H1 (cell line): ENCODE results near the gene UBXN11. TPM values are rescaled to one million over a fixed set of nuclear protein-coding genes. Genes with fewer than 3 reads are reported as not detected.

Experiments used
- EP300 ChIP-seq, 2 experiments: IDR thresholded peaks; 1 replicate in 1 of 2; 2 replicates in 1 of 2; pipeline ENCODE4 v1.6.1; 2011 to 2012; ENCODE audit warnings: low read depth in 2 of 2, low read length in 2 of 2, mild to moderate bottlenecking in 2 of 2, borderline replicate concordance in 1 of 2, inconsistent platforms in 1 of 2, moderate library complexity in 1 of 2
- EZH2 ChIP-seq: fragments of 200-600 bp; sonication (generic); IDR thresholded peaks from 2 replicates; pipeline ENCODE4 v1.7.1; 2012; ENCODE audit warnings: low read depth, mild to moderate bottlenecking, moderate library complexity, low read length, inconsistent platforms; ENCODE audit not compliant: severe bottlenecking
- GABPA ChIP-seq: IDR thresholded peaks from 2 replicates; pipeline ENCODE4 v1.6.1; 2011; ENCODE audit warnings: mild to moderate bottlenecking, low read length, moderate library complexity, borderline replicate concordance; ENCODE audit not compliant: insufficient read depth
- HDAC6 ChIP-seq: IDR thresholded peaks from one replicate; pipeline ENCODE4 v1.7.1; 2012; ENCODE audit warnings: low read depth, mild to moderate bottlenecking, inconsistent platforms, low read length, moderate library complexity
- NRF1 ChIP-seq: IDR thresholded peaks from 2 replicates; pipeline ENCODE4 v1.6.1; 2011; ENCODE audit warnings: mild to moderate bottlenecking, low read depth, low read length, improper control_type of control experiment
- RAD21 ChIP-seq, 2 experiments: IDR thresholded peaks in 1 of 2; conservative IDR thresholded peaks in 1 of 2; 2 replicates each; pipeline ENCODE4 v1.6.1; 2011; ENCODE audit warnings: low read depth in 2 of 2, low read length in 2 of 2, improper control_type of control experiment in 1 of 2, inconsistent platforms in 1 of 2, mild to moderate bottlenecking in 1 of 2, moderate library complexity in 1 of 2
- RFX5 ChIP-seq: IDR thresholded peaks from 2 replicates; pipeline ENCODE4 v1.6.1; 2011; ENCODE audit warnings: low read depth, low read length, improper control_type of control experiment, borderline replicate concordance
- SP1 ChIP-seq: IDR thresholded peaks from 2 replicates; pipeline ENCODE4 v1.6.1; 2011; ENCODE audit warnings: low read depth, low read length
- YY1 ChIP-seq: IDR thresholded peaks from 2 replicates; pipeline ENCODE4 v1.6.1; 2011; ENCODE audit warnings: low read depth, mild to moderate bottlenecking, low read length
- polyA plus RNA-seq, 7 experiments: library from polyadenylated mRNA; depleted of rRNA in 3 of 7; stranded (reverse) in 5 of 7; unstranded in 2 of 7; fragments of >200 nt in 5 of 7; fragments of 200-250 nt in 2 of 7; gene quantifications; 1 replicate in 5 of 7; 2 replicates in 1 of 7; 4 replicates in 1 of 7; pipeline versions ENCODE4 v1.2.1 to v1.2.3, GENCODE V29; 2011 to 2013; ENCODE audit warnings: missing spikeins in 2 of 7, mixed read lengths in 2 of 7
- total RNA-seq: library from RNA; stranded (reverse); fragmentation: NEBNext Ultra II Directional; extraction: Animal tissue kit (Norgen Biotek cat#: 25700); gene quantifications from 2 replicates; pipeline ENCODE4 v1.2.1, GENCODE V29; 2021
- TF ChIP-seq, protein P1 (sequence below): IDR thresholded peaks from 2 replicates; pipeline ENCODE4 v1.6.1; 2012; ENCODE audit warnings: inconsistent platforms
- TF ChIP-seq, protein P2 (sequence below): IDR thresholded peaks from 2 replicates; pipeline ENCODE4 v1.6.1; 2011; ENCODE audit warnings: low read length, improper control_type of control experiment

The UBXN11 gene
- total and polyA plus RNA-seq, 2 of the 8 experiments (the other 6 are each of a cell fraction or from before 2014, with no cell fraction given), result 6.3 to 10.4 TPM

DNA sequence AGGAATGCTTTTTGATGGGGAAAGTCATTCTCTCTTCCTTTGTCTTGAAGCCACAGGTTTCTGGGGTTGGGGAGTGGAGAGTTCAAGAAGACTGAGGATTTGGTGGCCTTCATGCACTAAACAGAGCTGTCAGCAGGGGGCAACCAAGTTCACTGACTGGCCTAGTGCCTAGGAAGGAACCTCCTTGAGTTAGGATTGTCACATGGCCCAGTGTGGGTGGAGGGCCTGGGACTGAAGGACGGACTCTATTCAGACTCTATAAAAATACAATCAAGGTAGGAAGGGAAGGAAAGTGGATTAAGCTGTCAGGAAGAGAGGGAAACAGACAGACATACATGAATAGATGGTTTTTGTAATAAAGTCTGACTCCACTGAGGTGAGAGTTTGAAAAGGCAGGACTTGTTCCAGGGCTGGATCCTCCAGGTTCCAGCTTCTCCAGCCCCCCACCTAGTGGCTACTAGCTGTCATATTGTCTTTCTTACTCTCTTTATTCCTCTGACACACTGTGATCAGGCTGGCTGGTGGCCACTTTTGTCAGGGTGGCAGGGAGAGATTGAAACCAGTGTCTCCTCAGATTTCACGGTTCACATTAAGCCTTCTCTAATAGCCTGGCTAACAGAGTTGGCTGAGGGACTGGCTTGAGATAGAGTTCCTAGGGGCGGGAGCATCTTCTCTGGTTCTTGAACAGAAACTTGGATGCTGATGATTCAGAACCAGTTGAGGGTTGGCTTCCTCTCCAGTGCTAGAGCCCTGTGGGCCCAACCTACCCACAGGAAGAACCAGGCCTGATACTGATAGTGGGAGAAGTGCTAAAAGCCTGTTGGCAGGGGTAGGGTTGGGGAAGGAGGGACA is 30.6 kb downstream of the UBXN11 start (continued):
- TF ChIP-seq EZH2 (no peak), YY1 (0 out of 2 replicates have a peak, but pooled peaks have one; percentile 56), RFX5 (no peak), HDAC6 (no peak), NRF1 (no peak), EP300 (IDR thresholded peaks at IDR 0.05; ENCODE audit: borderline replicate concordance in 1 of 2, low read depth in 2 of 2, low read length in 2 of 2) (peak in 1 of 2 experiments; percentile 26; a peak in 1 of 3 replicates), GABPA (0 out of 2 replicates have a peak, but pooled peaks have one; percentile 55), RAD21 (IDR thresholded peaks at IDR 0.05 in 1 of 2, conservative IDR thresholded peaks at IDR 0.05 in 1 of 2; ENCODE audit: low read depth in 2 of 2, low read length in 2 of 2) (peak; percentile 66 to 70), SP1 (0 out of 2 replicates have a peak, but pooled peaks have one; percentile 14)
- TF ChIP-seq, protein P1, sequence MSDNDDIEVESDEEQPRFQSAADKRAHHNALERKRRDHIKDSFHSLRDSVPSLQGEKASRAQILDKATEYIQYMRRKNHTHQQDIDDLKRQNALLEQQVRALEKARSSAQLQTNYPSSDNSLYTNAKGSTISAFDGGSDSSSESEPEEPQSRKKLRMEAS, result peak; percentile 65; the same call in 1 of the 2 replicates
- TF ChIP-seq, protein P2, sequence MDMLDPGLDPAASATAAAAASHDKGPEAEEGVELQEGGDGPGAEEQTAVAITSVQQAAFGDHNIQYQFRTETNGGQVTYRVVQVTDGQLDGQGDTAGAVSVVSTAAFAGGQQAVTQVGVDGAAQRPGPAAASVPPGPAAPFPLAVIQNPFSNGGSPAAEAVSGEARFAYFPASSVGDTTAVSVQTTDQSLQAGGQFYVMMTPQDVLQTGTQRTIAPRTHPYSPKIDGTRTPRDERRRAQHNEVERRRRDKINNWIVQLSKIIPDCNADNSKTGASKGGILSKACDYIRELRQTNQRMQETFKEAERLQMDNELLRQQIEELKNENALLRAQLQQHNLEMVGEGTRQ, result peak; percentile 64
